HL-60 (cell line): Measurements from ENCODE around the gene FLYWCH2.

Experiments
- GABPA ChIP-seq: IDR thresholded peaks from 2 replicates; pipeline ENCODE4 v1.6.1; 2012; ENCODE audit warnings: low read depth
- POLR2AphosphoS5 ChIP-seq: IDR thresholded peaks from 2 replicates; pipeline ENCODE4 v1.6.1; 2012; ENCODE audit warnings: low read depth
- SPI1 ChIP-seq: IDR thresholded peaks from 2 replicates; pipeline ENCODE4 v1.6.1; 2012; ENCODE audit warnings: low read depth, mild to moderate bottlenecking, borderline replicate concordance
- TF ChIP-seq, protein P1 (sequence below): IDR thresholded peaks from one replicate; pipeline ENCODE4 v1.5.1; 2011; ENCODE audit warnings: low read length, control low read depth, inconsistent platforms; ENCODE audit not compliant: insufficient read depth
- TF ChIP-seq, protein P2 (sequence below): IDR thresholded peaks from 2 replicates; pipeline ENCODE4 v1.6.1; 2012; ENCODE audit warnings: low read depth; ENCODE audit not compliant: insufficient replicate concordance

DNA sequence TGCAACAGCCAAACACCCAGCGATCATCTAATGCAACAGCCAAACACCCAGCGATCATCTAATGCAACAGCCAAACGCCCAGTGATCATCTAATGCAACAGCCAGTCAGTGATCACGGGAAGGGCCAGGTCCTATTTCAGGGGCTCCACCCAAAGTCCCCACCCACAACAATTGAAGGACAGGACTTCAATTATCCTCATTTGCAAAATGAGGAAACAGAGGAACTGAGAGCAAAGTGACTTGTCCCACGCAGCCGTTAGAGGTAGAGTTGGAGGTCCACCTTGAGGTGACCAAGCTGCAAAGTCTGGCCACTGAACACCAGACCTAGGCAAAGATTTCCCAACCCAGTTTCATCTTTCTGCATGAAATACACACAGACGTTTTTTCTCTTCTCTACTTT is 49.2 kb upstream of the FLYWCH2 start:
- TF ChIP-seq POLR2AphosphoS5 (no peak), GABPA (no peak), SPI1 (no peak)
- TF ChIP-seq, protein P1, sequence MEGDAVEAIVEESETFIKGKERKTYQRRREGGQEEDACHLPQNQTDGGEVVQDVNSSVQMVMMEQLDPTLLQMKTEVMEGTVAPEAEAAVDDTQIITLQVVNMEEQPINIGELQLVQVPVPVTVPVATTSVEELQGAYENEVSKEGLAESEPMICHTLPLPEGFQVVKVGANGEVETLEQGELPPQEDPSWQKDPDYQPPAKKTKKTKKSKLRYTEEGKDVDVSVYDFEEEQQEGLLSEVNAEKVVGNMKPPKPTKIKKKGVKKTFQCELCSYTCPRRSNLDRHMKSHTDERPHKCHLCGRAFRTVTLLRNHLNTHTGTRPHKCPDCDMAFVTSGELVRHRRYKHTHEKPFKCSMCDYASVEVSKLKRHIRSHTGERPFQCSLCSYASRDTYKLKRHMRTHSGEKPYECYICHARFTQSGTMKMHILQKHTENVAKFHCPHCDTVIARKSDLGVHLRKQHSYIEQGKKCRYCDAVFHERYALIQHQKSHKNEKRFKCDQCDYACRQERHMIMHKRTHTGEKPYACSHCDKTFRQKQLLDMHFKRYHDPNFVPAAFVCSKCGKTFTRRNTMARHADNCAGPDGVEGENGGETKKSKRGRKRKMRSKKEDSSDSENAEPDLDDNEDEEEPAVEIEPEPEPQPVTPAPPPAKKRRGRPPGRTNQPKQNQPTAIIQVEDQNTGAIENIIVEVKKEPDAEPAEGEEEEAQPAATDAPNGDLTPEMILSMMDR, result no peak
- TF ChIP-seq, protein P2, sequence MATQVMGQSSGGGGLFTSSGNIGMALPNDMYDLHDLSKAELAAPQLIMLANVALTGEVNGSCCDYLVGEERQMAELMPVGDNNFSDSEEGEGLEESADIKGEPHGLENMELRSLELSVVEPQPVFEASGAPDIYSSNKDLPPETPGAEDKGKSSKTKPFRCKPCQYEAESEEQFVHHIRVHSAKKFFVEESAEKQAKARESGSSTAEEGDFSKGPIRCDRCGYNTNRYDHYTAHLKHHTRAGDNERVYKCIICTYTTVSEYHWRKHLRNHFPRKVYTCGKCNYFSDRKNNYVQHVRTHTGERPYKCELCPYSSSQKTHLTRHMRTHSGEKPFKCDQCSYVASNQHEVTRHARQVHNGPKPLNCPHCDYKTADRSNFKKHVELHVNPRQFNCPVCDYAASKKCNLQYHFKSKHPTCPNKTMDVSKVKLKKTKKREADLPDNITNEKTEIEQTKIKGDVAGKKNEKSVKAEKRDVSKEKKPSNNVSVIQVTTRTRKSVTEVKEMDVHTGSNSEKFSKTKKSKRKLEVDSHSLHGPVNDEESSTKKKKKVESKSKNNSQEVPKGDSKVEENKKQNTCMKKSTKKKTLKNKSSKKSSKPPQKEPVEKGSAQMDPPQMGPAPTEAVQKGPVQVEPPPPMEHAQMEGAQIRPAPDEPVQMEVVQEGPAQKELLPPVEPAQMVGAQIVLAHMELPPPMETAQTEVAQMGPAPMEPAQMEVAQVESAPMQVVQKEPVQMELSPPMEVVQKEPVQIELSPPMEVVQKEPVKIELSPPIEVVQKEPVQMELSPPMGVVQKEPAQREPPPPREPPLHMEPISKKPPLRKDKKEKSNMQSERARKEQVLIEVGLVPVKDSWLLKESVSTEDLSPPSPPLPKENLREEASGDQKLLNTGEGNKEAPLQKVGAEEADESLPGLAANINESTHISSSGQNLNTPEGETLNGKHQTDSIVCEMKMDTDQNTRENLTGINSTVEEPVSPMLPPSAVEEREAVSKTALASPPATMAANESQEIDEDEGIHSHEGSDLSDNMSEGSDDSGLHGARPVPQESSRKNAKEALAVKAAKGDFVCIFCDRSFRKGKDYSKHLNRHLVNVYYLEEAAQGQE, result no peak
